HUES6 (cell line): ENCODE data around the gene EIF2B5.

Experiments
- H3K27ac ChIP-seq: 2 replicates; pipeline ENCODE4 v1.7.0; 2013; ENCODE audit warnings: low read depth, mild to moderate bottlenecking, low read length, inconsistent platforms
- H3K27me3 ChIP-seq: 2 replicates; pipeline ENCODE4 v1.6.1; 2013; ENCODE audit warnings: low read length; ENCODE audit not compliant: control insufficient read depth, insufficient read depth
- H3K36me3 ChIP-seq: 2 replicates; pipeline ENCODE4 v1.6.1; 2013; ENCODE audit warnings: low read length; ENCODE audit not compliant: control insufficient read depth, insufficient read depth
- H3K4me1 ChIP-seq: 2 replicates; pipeline ENCODE4 v1.6.1; 2013; ENCODE audit warnings: low read length; ENCODE audit not compliant: control insufficient read depth, insufficient read depth
- H3K4me3 ChIP-seq: 2 replicates; pipeline ENCODE4 v1.5.1; 2013; ENCODE audit warnings: low read depth, low read length
- H3K9ac ChIP-seq: one replicate; pipeline ENCODE4 v1.6.1; 2013; ENCODE audit warnings: mild to moderate bottlenecking, low read length
- H3K9me3 ChIP-seq: 2 replicates; pipeline ENCODE4 v1.6.1; 2013; ENCODE audit warnings: low read depth, low read length; ENCODE audit not compliant: control insufficient read depth, insufficient read depth

Gene EIF2B5

GRCh38 chr3:184126006-184126405 lies 9.2 kb upstream of the EIF2B5 start:
- Histone ChIP-seq H3K27ac (no peak overlapping the region), H3K36me3 (no peaks in the 10 kb centered on the region), H3K9me3 (no peaks in the 10 kb centered on the region), H3K4me1 (peaks cover 2% of the 10 kb centered on the region; the same call in 1 of the 2 replicates), H3K9ac (no peak overlapping the region), H3K4me3 (no peak overlapping the region), H3K27me3 (no peaks in the 10 kb centered on the region)

- peaks cover 2% of the 10 kb centered on the region for H3K4me1 ChIP-seq
- H3K27ac ChIP-seq: no peak overlapping the region
- no peak overlapping the region for H3K9ac ChIP-seq
- no peaks in the 10 kb centered on the region for H3K27me3 ChIP-seq
- no peaks in the 10 kb centered on the region for H3K9me3 ChIP-seq
- no peak overlapping the region for H3K4me3 ChIP-seq
- no peaks in the 10 kb centered on the region for H3K36me3 ChIP-seq
These were observed 6.1 kb upstream of the EIF2B5 start for GRCh38 chr3:184129012-184129411.

GRCh38 chr3:184132945-184133344 lies 2.2 kb upstream of the EIF2B5 start:
- Histone ChIP-seq H3K27ac (no peak overlapping the region), H3K27me3 (no peaks in the 10 kb centered on the region), H3K4me1 (peaks cover 8% of the 10 kb centered on the region), H3K9ac (no peak overlapping the region), H3K36me3 (peaks cover 11% of the 10 kb centered on the region; the same call in 1 of the 2 replicates), H3K4me3 (no peak overlapping the region), H3K9me3 (no peaks in the 10 kb centered on the region)

- Histone ChIP-seq H3K36me3 (peaks cover 12% of the 10 kb centered on the region; the same call in 1 of the 2 replicates), H3K9ac (peak overlapping the region; percentile 93), H3K27ac (no peak overlapping the region), H3K4me1 (peaks cover 5% of the 10 kb centered on the region; the same call in 1 of the 2 replicates), H3K9me3 (no peaks in the 10 kb centered on the region), H3K4me3 (peak overlapping the region; percentile 85), H3K27me3 (no peaks in the 10 kb centered on the region)
These were observed 1.1 kb upstream of the EIF2B5 start for GRCh38 chr3:184133840-184134745.

- Histone ChIP-seq H3K36me3 (peaks cover 12% of the 10 kb centered on the region; the same call in 1 of the 2 replicates), H3K9me3 (no peaks in the 10 kb centered on the region), H3K4me1 (peaks cover 5% of the 10 kb centered on the region; the same call in 1 of the 2 replicates), H3K27ac (no peak overlapping the region), H3K27me3 (no peaks in the 10 kb centered on the region), H3K4me3 (peak overlapping the region; percentile 85), H3K9ac (peak overlapping the region; percentile 93)
These were observed 411 bp upstream of the EIF2B5 start for GRCh38 chr3:184134746-184135148.

GRCh38 chr3:184135911-184136260 lies 728 bp downstream of the EIF2B5 start:
- peaks cover 5% of the 10 kb centered on the region; the same call in 1 of the 2 replicates for H3K4me1 ChIP-seq
- H3K4me3 ChIP-seq: peak overlapping the region; percentile 85
- H3K9me3 ChIP-seq: no peaks in the 10 kb centered on the region
- no peaks in the 10 kb centered on the region for H3K27me3 ChIP-seq
- H3K36me3 ChIP-seq: peaks cover 22% of the 10 kb centered on the region
- no peak overlapping the region for H3K27ac ChIP-seq
- peak overlapping the region; percentile 93 for H3K9ac ChIP-seq

GRCh38 chr3:184140436-184140835 lies 5.3 kb downstream of the EIF2B5 start:
- Histone ChIP-seq H3K27ac (no peak overlapping the region), H3K9ac (no peak overlapping the region), H3K27me3 (no peaks in the 10 kb centered on the region), H3K36me3 (peaks cover 66% of the 10 kb centered on the region), H3K9me3 (no peaks in the 10 kb centered on the region), H3K4me3 (no peak overlapping the region), H3K4me1 (peaks cover 5% of the 10 kb centered on the region; the same call in 1 of the 2 replicates)

GRCh38 chr3:184142199-184142598 lies 7.0 kb downstream of the EIF2B5 start:
- Histone ChIP-seq H3K4me1 (no peaks in the 10 kb centered on the region), H3K36me3 (peaks cover 69% of the 10 kb centered on the region), H3K9me3 (no peaks in the 10 kb centered on the region), H3K4me3 (no peak overlapping the region), H3K27me3 (no peaks in the 10 kb centered on the region), H3K9ac (no peak overlapping the region), H3K27ac (no peak overlapping the region)

GRCh38 chr3:184143327-184143726 lies 8.2 kb downstream of the EIF2B5 start:
- Histone ChIP-seq H3K4me3 (no peak overlapping the region), H3K4me1 (no peaks in the 10 kb centered on the region), H3K36me3 (peaks cover 60% of the 10 kb centered on the region), H3K9ac (no peak overlapping the region), H3K27ac (no peak overlapping the region), H3K27me3 (no peaks in the 10 kb centered on the region), H3K9me3 (no peaks in the 10 kb centered on the region)

- peak overlapping the region; percentile 28 for H3K9ac ChIP-seq
- no peak overlapping the region for H3K27ac ChIP-seq
- H3K36me3 ChIP-seq: peaks cover 60% of the 10 kb centered on the region
These were observed 9.3 kb downstream of the EIF2B5 start for GRCh38 chr3:184144505-184144904.

GRCh38 chr3:184145111-184145524 lies 10.0 kb downstream of the EIF2B5 start:
- H3K4me3 ChIP-seq: no peak overlapping the region
- H3K4me1 ChIP-seq: no peaks in the 10 kb centered on the region
- H3K9me3 ChIP-seq: no peaks in the 10 kb centered on the region
- H3K36me3 ChIP-seq: peaks cover 58% of the 10 kb centered on the region
- no peak overlapping the region for H3K27ac ChIP-seq
- H3K9ac ChIP-seq: peak overlapping the region; percentile 28
- no peaks in the 10 kb centered on the region for H3K27me3 ChIP-seq

More at GRCh38 chr3:184144505-184144904, 9.3 kb downstream of the EIF2B5 start:
- Histone ChIP-seq H3K4me1 (no peaks in the 10 kb centered on the region), H3K9me3 (no peaks in the 10 kb centered on the region), H3K4me3 (no peak overlapping the region), H3K27me3 (no peaks in the 10 kb centered on the region)
